ENCODE measurements around the gene EIF5A2. TPM values are rescaled to one million over a fixed set of nuclear protein-coding genes. Genes with fewer than 3 reads are reported as not detected.
"Not testable (repeated sequence)": the region's sequence is repeated elsewhere in the genome, so short reads cannot be mapped to it uniquely, and the experiment has no call there.

The EIF5A2 gene
- total RNA-seq, 6 experiments from 2014 or later = 0.79 to 4.1 (median 2.5) TPM

DNA sequence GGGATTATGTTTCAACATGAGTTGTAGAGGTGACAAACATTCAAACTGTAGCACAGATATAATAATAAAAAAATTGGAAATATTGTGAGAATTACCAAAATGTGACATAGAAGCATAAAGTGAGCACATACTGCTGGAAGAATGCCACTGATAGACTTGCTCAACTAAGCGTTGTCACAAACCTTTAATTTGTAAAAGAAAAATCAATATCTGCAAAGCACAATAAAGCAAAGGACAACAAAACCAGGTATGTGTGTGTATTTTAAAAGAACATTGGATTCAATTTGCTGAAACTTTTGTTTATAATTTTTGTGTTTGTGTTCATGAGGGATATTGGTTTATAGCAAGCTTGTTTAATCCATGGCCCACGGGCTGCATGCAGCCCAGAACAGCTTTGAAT, 40.8 kb upstream of the EIF5A2 start:
- Histone ChIP-seq H3K4me1 (peaks cover 0 to 14% (median 4%) of the 10 kb centered on the region in 4 donors), H3K27ac (no peak overlapping the region), H3K4me3 (no peak overlapping the region), H3K36me3 (no peaks in the 10 kb centered on the region), H3K9me3 (no peaks in the 10 kb centered on the region), H3K27me3 (no peaks in the 10 kb centered on the region)
- 29% methylated on average over 2 of the region's 2 CpGs for WGBS (ENCODE audit: insufficient coverage, low coverage, low lambda C conversion rate, missing lambda C conversion rate)
- intact Hi-C loops (cut with DNase I) = no loop called here
- ATAC-seq (peak; percentile 73 to 91 (median 86)), DNase-seq (no peak)
- TF ChIP-seq, protein P1, sequence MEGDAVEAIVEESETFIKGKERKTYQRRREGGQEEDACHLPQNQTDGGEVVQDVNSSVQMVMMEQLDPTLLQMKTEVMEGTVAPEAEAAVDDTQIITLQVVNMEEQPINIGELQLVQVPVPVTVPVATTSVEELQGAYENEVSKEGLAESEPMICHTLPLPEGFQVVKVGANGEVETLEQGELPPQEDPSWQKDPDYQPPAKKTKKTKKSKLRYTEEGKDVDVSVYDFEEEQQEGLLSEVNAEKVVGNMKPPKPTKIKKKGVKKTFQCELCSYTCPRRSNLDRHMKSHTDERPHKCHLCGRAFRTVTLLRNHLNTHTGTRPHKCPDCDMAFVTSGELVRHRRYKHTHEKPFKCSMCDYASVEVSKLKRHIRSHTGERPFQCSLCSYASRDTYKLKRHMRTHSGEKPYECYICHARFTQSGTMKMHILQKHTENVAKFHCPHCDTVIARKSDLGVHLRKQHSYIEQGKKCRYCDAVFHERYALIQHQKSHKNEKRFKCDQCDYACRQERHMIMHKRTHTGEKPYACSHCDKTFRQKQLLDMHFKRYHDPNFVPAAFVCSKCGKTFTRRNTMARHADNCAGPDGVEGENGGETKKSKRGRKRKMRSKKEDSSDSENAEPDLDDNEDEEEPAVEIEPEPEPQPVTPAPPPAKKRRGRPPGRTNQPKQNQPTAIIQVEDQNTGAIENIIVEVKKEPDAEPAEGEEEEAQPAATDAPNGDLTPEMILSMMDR (IDR thresholded peaks at IDR 0.05) = no peak
- no peak for TF ChIP-seq POLR2A (IDR thresholded peaks at IDR 0.05)

DNA sequence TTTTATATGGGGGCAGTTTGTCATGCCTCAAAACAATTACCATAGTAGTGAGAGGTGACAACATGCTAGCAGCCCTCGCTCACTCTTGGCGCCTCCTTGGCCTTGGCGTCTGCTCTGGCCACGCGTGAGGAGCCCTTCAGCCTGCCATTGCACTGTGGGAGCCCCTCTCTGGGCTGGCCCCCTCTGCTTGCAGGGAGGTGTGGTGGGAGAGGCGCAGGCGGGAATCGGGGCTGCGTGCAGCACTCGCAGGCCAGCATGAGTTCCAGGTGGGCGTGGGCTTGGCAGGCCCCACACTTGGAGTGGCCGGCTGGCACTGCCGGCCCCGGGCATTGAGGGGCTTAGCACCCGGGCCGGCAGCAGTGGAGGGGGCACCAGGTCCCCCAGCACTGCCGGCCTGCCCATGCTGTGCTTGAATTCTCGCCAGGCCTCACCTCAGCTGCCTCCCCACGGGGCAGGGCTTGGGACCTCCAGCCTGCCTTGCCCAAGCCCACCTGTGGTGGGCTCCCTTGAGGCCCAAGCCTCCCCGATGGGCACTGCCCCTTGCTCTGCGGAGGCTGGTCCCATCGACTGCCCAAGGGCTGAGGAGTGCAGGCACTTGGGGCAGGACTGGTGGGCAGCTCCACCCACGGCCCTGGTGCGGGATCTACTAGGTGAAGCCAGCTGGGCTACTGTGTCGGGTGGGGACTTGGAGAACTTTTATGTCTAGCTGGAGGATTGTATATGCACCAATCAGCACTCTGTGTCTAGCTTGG, 38.8 kb upstream of the EIF5A2 start:
- Histone ChIP-seq H3K4me1 (peaks cover 0 to 14% (median 4%) of the 10 kb centered on the region in 4 donors), H3K27ac (no peak overlapping the region), H3K27me3 (no peaks in the 10 kb centered on the region), H3K36me3 (no peaks in the 10 kb centered on the region), H3K4me3 (no peak overlapping the region), H3K9me3 (no peaks in the 10 kb centered on the region)
- DNase-seq (no peak), ATAC-seq (no peak)
- 100% methylated on average over 1 of the region's 25 CpGs for WGBS (ENCODE audit: insufficient coverage, low coverage, low lambda C conversion rate, missing lambda C conversion rate)
- intact Hi-C loops (cut with DNase I) = no loop called here
- TF ChIP-seq POLR2A (IDR thresholded peaks at IDR 0.05) = no peak
- TF ChIP-seq, protein P1 (IDR thresholded peaks at IDR 0.05) = no peak

DNA sequence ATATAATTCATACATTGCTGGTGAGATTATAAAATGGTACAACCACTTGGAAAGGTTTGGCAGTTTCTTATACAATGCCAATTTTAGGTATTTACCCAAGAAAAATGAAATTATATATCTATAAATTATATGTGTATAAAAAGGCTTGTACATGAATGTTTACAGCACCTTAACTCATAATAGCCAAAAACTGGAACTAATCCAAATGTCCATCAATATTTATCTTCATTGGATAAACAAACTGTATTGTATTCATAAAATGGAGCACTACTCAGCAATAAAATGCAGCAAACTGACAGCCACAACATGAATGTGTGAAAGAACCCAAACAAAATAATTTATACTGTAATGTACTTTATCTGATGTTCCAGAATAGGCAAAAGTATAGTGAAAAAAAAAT, 33.6 kb upstream of the EIF5A2 start:
- Histone ChIP-seq H3K9me3 (no peaks in the 10 kb centered on the region), H3K27me3 (no peaks in the 10 kb centered on the region), H3K36me3 (no peaks in the 10 kb centered on the region), H3K4me3 (no peak overlapping the region), H3K4me1 (no peaks in the 10 kb centered on the region), H3K27ac (no peak overlapping the region)
- intact Hi-C loops (cut with DNase I) = no loop called here
- DNase-seq = no peak
- TF ChIP-seq POLR2A (IDR thresholded peaks at IDR 0.05) = no peak
- TF ChIP-seq, protein P1 (IDR thresholded peaks at IDR 0.05) = no peak
- ATAC-seq = no peak

DNA sequence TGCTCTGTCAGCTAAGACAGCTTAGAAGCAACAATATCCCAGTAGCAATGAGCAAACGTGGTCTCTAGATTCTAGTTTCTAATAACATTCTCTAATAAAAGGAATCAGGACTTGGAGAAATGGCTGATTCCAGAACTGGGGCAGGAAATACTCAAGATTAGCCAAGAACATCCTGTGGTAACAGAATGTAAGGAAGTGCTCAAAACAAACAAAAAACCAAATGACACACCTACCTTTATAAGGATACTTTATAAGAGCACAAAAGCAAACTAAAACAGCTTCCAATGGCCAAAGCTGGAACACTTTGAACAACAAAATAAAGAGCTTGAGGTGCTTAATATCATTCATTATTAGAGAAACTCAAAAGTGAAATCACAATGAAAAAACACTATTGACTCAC, 33.1 kb upstream of the EIF5A2 start:
- 64% methylated on average over 1 of the region's 1 CpG for WGBS (ENCODE audit: insufficient coverage, low coverage, low lambda C conversion rate, missing lambda C conversion rate)
- ATAC-seq (no peak), DNase-seq (no peak)

DNA sequence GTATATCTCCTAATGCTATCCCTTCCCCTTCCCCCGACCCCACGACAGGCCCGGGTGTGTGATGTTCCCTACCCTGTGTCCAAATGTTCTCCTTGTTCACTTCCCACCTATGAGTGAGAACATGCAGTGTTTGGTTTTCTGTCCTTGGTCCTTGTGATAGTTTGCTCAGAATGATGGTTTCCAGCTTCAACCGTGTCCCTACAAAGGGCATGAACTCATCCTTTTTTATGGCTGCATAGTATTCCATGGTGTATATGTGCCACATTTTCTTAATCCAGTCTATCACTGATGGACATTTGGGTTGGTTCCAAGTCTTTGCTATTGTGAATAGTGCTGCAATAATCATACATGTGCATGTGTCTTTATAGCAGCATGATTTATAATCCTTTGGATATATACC, 24.6 kb upstream of the EIF5A2 start:
- 71% methylated on average over 4 of the region's 4 CpGs for WGBS (ENCODE audit: insufficient coverage, low coverage, low lambda C conversion rate, missing lambda C conversion rate)
- ATAC-seq = not testable (repeated sequence)

More for the DNA sequence above, 33.1 kb upstream of the EIF5A2 start:
- Histone ChIP-seq H3K27ac (no peak overlapping the region), H3K9me3 (no peaks in the 10 kb centered on the region), H3K27me3 (no peaks in the 10 kb centered on the region), H3K4me1 (no peaks in the 10 kb centered on the region), H3K36me3 (no peaks in the 10 kb centered on the region), H3K4me3 (no peak overlapping the region)
- intact Hi-C loops (cut with DNase I) = no loop called here
- TF ChIP-seq, protein P1 (IDR thresholded peaks at IDR 0.05) = no peak
- no peak for TF ChIP-seq POLR2A (IDR thresholded peaks at IDR 0.05)

DNA sequence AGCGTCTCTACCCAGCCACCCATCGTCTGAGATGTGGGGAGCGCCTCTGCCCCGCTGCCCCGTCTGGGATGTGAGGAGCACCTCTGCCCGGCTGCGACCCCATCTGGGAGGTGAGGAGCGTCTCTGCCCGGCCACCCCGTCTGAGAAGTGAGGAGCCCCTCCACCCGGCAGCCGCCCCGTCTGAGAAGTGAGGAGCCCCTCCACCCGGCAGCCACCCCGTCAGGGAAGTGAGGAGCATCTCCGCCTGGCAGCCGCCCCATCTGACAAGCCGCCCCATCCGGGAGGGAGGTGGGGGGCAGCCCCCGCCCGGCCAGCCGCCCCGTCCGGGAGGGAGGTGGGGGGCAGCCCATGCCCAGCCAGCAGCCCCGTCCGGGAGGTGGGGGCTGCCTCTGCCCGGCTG, 15.1 kb upstream of the EIF5A2 start:
- H3K4me1 ChIP-seq; H3K4me3 ChIP-seq; intact Hi-C loops (cut with DNase I); H3K27me3 ChIP-seq; H3K27ac ChIP-seq; ATAC-seq; H3K9me3 ChIP-seq; H3K36me3 ChIP-seq; DNase-seq: not testable (repeated sequence)
- no CpG with 5 or more reads among the region's 27 CpGs for WGBS (ENCODE audit: insufficient coverage, low coverage, low lambda C conversion rate, missing lambda C conversion rate)

More for the DNA sequence above, 24.6 kb upstream of the EIF5A2 start:
- H3K27me3 ChIP-seq; H3K27ac ChIP-seq; DNase-seq; H3K9me3 ChIP-seq; intact Hi-C loops (cut with DNase I); H3K4me3 ChIP-seq; H3K36me3 ChIP-seq; H3K4me1 ChIP-seq: not testable (repeated sequence)

Data from right lobe of liver (tissue), 6 donors.